ENCODE results near the gene RAB11A.

DNA sequence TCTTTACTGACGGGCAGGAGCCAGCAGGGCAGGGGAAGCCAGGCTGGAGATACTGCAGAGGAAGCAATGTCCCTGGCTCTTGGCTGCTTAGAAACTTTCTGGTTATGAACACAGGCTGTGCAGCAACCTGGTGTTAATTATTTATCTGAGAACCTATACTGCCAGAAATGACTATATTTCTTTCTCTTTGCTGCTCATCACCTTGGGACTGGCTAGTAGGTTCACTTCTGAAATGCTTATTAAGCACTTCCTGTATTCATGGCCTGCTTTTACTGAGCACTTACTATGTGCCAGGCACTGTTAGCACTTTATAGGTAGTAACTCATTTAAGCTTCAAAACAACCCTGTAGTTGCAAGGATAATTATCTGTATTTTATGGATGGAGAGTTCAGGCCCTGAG is 57.6 kb downstream of the RAB11A start:
- TF ChIP-seq POLR2A (IDR thresholded peaks at IDR 0.05) (no peak), EP300 (IDR thresholded peaks at IDR 0.05; ENCODE audit: low read depth) (no peak), POLR2AphosphoS5 (IDR thresholded peaks at IDR 0.05) (no peak)
- TF ChIP-seq, protein P1, sequence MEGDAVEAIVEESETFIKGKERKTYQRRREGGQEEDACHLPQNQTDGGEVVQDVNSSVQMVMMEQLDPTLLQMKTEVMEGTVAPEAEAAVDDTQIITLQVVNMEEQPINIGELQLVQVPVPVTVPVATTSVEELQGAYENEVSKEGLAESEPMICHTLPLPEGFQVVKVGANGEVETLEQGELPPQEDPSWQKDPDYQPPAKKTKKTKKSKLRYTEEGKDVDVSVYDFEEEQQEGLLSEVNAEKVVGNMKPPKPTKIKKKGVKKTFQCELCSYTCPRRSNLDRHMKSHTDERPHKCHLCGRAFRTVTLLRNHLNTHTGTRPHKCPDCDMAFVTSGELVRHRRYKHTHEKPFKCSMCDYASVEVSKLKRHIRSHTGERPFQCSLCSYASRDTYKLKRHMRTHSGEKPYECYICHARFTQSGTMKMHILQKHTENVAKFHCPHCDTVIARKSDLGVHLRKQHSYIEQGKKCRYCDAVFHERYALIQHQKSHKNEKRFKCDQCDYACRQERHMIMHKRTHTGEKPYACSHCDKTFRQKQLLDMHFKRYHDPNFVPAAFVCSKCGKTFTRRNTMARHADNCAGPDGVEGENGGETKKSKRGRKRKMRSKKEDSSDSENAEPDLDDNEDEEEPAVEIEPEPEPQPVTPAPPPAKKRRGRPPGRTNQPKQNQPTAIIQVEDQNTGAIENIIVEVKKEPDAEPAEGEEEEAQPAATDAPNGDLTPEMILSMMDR (IDR thresholded peaks at IDR 0.05) = no peak

Data from transverse colon (tissue), 4 donors.